B cell (primary cell): Measurements from ENCODE around the gene PPP1R12C. TPM values are rescaled to one million over a fixed set of nuclear protein-coding genes. Genes with fewer than 3 reads are reported as not detected.

Source experiments
- ATAC-seq: fragments of 200-7000 bp; cut with Tn5 transposase; one replicate; pipeline ENCODE4 v1.10.0; 2021; ENCODE audit warnings: low read depth, mild to moderate bottlenecking, moderate number of reproducible peaks, moderate library complexity
- CTCF ChIA-PET: fragments of 350-600 bp; sonication (Branson Sonifier 250); formaldehyde crosslinking; loops from one replicate; lab custom pipeline; 2021; ENCODE audit warnings: antibody characterized with exemption, inconsistent platforms; lab: Charles Lee
- POLR2A ChIA-PET: fragments of 350-600 bp; sonication (Branson Sonifier 250); formaldehyde crosslinking; loops from one replicate; lab custom pipeline; 2021; ENCODE audit warnings: antibody characterized with exemption; lab: Charles Lee
- DNase-seq: peaks from one replicate; pipeline ENCODE4 v3.0.0; 2013
- H2AFZ ChIP-seq: 2 replicates; pipeline ENCODE4 v1.6.1; 2012; ENCODE audit warnings: mild to moderate bottlenecking, low read depth, low read length; ENCODE audit not compliant: insufficient read depth, poor library complexity, severe bottlenecking
- H3K27ac ChIP-seq, 2 donors: 1 replicate in 1 of 2; 2 replicates in 1 of 2; pipeline ENCODE4 v1.5.1; 2012 to 2013; ENCODE audit warnings: low read length in 2 of 2, mild to moderate bottlenecking in 2 of 2, moderate library complexity in 1 of 2
- H3K27me3 ChIP-seq, 4 experiments: fragments of 200-600 bp in 1 of 4; sonication (generic) in 1 of 4; replicated peaks in 1 of 4; 1 replicate in 2 of 4; 2 replicates in 2 of 4; pipeline versions ENCODE4 v1.6.1 to v1.7.0; 2013 to 2016; ENCODE audit warnings: low read length in 3 of 4, mild to moderate bottlenecking in 2 of 4, mixed read lengths in 1 of 4, moderate library complexity in 1 of 4; ENCODE audit not compliant: insufficient read depth in 4 of 4, control insufficient read depth in 3 of 4; ENCODE audit errors: control extremely low read depth in 1 of 4
- H3K36me3 ChIP-seq, 2 experiments: replicated peaks in 1 of 2; 1 replicate in 1 of 2; 2 replicates in 1 of 2; pipeline versions ENCODE4 v1.6.1 to v1.7.1; 2013; ENCODE audit warnings: low read length in 1 of 2; ENCODE audit not compliant: insufficient read depth in 2 of 2, control insufficient read depth in 1 of 2; ENCODE audit errors: control extremely low read depth in 1 of 2, extremely low read depth in 1 of 2
- H3K4me1 ChIP-seq, 2 donors: fragments of 200-600 bp in 1 of 2; sonication (generic) in 1 of 2; 1 replicate in 1 of 2; 2 replicates in 1 of 2; pipeline versions ENCODE4 v1.5.1 to v1.6.1; 2013 to 2017; ENCODE audit warnings: low read length in 2 of 2; ENCODE audit not compliant: control insufficient read depth in 2 of 2, insufficient read depth in 2 of 2
- H3K4me2 ChIP-seq: replicated peaks from 2 replicates; pipeline ENCODE3; 2012; ENCODE audit warnings: mild to moderate bottlenecking, low read depth, low read length; ENCODE audit not compliant: poor library complexity, severe bottlenecking
- H3K4me3 ChIP-seq, 5 experiments: fragments of 200-600 bp in 1 of 5; sonication (generic) in 1 of 5; 1 replicate in 3 of 5; 2 replicates in 2 of 5; pipeline versions ENCODE4 v1.5.1 to v1.7.0; 2011 to 2016; ENCODE audit warnings: low read length in 4 of 5, mild to moderate bottlenecking in 4 of 5, low read depth in 2 of 5, control low read depth in 1 of 5, moderate library complexity in 1 of 5; ENCODE audit not compliant: insufficient read depth in 1 of 5; ENCODE audit errors: control extremely low read depth in 1 of 5, extremely low read depth in 1 of 5
- H3K79me2 ChIP-seq: fragments of 200-600 bp; sonication (generic); one replicate; pipeline ENCODE4 v1.6.0; 2016; ENCODE audit warnings: low read length; ENCODE audit not compliant: control insufficient read depth, insufficient read depth
- H3K9ac ChIP-seq: fragments of 200-600 bp; sonication (generic); 2 replicates; pipeline ENCODE4 v1.6.1; 2017; ENCODE audit warnings: mild to moderate bottlenecking, low read length, moderate library complexity
- H3K9me3 ChIP-seq, 3 donors: one replicate each; pipeline versions ENCODE4 v1.6.1 to v1.7.1; 2013; ENCODE audit warnings: low read length in 2 of 3; ENCODE audit not compliant: control insufficient read depth in 2 of 3, insufficient read depth in 1 of 3; ENCODE audit errors: control extremely low read depth in 1 of 3
- H4K20me1 ChIP-seq: 2 replicates; pipeline ENCODE4 v1.6.0; 2012; ENCODE audit warnings: mild to moderate bottlenecking, low read length; ENCODE audit not compliant: insufficient read depth, control insufficient read depth, poor library complexity, severe bottlenecking
- H3K27ac Mint-ChIP-seq: one replicate; pipeline ENCODE4 v1.8.0; 2021; ENCODE audit warnings: mixed read lengths
- H3K27me3 Mint-ChIP-seq: one replicate; pipeline ENCODE4 v1.8.0; 2021; ENCODE audit warnings: mixed read lengths
- H3K4me1 Mint-ChIP-seq: one replicate; pipeline ENCODE4 v1.8.0; 2021; ENCODE audit warnings: mixed read lengths
- H3K4me3 Mint-ChIP-seq: one replicate; pipeline ENCODE4 v1.8.0; 2021; ENCODE audit warnings: mixed read lengths
- H3K9me3 Mint-ChIP-seq: one replicate; pipeline ENCODE4 v1.8.0; 2022; ENCODE audit warnings: mixed read lengths; ENCODE audit not compliant: insufficient read depth
- CTCF ChIP-seq: fragments of 200-600 bp; IDR thresholded peaks from one replicate; pipeline ENCODE4 v1.8.0; 2022; ENCODE audit warnings: antibody characterized with exemption, mild to moderate bottlenecking
- EZH2 ChIP-seq: IDR thresholded peaks from 2 replicates; pipeline ENCODE4 v1.6.1; 2012; ENCODE audit warnings: borderline replicate concordance, low read depth, mild to moderate bottlenecking, moderate library complexity, low read length; ENCODE audit not compliant: insufficient read depth, poor library complexity, severe bottlenecking
- WGBS: methylation state at CpG from one replicate; pipeline ENCODE4 v1.1.5; 2013; ENCODE audit warnings: missing lambda C conversion rate; ENCODE audit not compliant: insufficient coverage; 5-methylcytosine and 5-hydroxymethylcytosine counted together
- intact Hi-C: fragments of 100-400 bp; cut with micrococcal nuclease; formaldehyde crosslinking; loops from one replicate; pipeline ENCODE4 v1.10.0; 2022
- polyA plus RNA-seq: library from polyadenylated mRNA; depleted of rRNA; stranded (reverse); fragments of >200 nt; gene quantifications from 2 replicates; pipeline ENCODE4 v1.2.3, GENCODE V29; 2012
- total RNA-seq, 2 donors: library from RNA; stranded (reverse); fragments of 120-200 nt in 1 of 2; gene quantifications; 1 replicate in 1 of 2; 2 replicates in 1 of 2; pipeline versions ENCODE4 v1.2.3 to v1.2.4, GENCODE V29; 2013 to 2022

PPP1R12C gene
- total and polyA plus RNA-seq, 2 donors (not counting 1 experiment from before 2014, with no cell fraction given), result 145 to 179 TPM

DNA sequence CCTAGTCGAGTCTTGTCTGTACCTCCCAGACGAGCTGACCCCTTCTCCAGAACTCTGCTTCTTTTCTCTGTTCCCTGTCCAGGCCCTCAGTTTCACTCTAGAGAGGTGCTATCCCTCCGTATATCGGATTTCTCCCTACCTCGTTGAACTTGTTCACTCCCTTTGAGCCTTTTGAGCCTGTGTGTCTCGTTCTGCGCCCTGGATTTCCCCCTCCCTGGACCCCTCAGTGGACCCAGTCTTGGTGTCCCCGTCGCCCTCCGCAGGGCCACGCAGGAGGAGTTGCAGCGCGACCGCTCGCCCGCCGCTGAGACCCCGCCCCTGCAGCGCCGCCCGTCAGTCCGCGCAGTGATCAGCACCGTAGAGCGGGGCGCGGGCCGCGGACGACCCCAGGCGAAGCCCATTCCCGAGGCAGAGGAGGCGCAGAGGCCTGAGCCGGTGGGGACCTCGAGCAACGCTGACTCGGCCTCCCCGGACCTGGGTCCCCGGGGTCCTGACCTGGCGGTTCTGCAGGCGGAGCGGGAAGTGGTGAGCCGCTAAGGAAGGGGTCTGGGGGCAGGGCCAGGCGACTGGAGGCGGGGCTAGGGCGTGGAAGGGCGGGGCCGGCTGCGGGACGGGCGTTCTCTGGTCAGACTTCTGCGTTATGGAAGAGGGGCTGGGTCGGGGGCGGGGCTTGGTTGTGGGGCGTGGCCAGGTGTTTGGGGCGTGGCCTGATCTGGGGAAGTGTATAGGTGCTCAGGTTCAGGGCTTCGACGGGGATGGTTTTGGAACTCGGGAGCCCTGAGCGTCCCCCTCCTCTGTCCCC lies 36.3 kb downstream of the PPP1R12C start:
- Histone ChIP-seq H2AFZ (peak overlapping the region; percentile 73), H3K27ac (no peak overlapping the region), H3K36me3 (no peaks in the 10 kb centered on the region), H3K4me3 (peak overlapping the region in 4 of 5 experiments; percentile 39 to 84 (median 59)), H3K27me3 (peaks cover 0 to 82% (median 26%) of the 10 kb centered on the region in 4 experiments), H3K79me2 (no peaks in the 10 kb centered on the region), H3K4me1 (peaks cover 30% of the 10 kb centered on the region in 2 donors), H4K20me1 (no peaks in the 10 kb centered on the region), H3K9ac (peak overlapping the region; percentile 65), H3K4me2 (peak overlapping the region; percentile 96), H3K9me3 (peaks cover 0 to 49% (median 4%) of the 10 kb centered on the region in 3 donors)
- ATAC-seq, result peak; percentile 86
- H3K4me3 Mint-ChIP-seq, result peak overlapping the region; percentile 88
- H3K9me3 Mint-ChIP-seq, result peaks cover 7% of the 10 kb centered on the region
- POLR2A ChIA-PET, result interaction anchor here (0.6 kb wide), 1 partner anchor 312 kb away, joined by 5 read pairs; no protein-coding TSS in a partner anchor
- peaks cover 33% of the 10 kb centered on the region for H3K4me1 Mint-ChIP-seq
- H3K27me3 Mint-ChIP-seq, result peaks cover 64% of the 10 kb centered on the region
- peak overlapping the region; percentile 37 for H3K27ac Mint-ChIP-seq
- 1% methylated on average over 55 of the region's 60 CpGs for WGBS
- CTCF ChIA-PET, result no interaction called here
- intact Hi-C loops, result loop anchor here (1.0 kb wide), 1 partner anchor 18 kb away; the partner anchor contains the start of gene RDH13
- DNase-seq, result peak; percentile 91
- TF ChIP-seq CTCF (no peak), EZH2 (no peak)
